Stimulated activated CD8-positive, alpha-beta memory T cell treated with anti-CD3 and anti-CD28 coated beads, Interleukin-15, amount 100 ng/mL, for 1 hour (primary cell): ENCODE results near the gene ACO2.

Source experiments
- DNase-seq: peaks from one replicate; pipeline ENCODE4 v3.0.0-alpha.2; 2020; ENCODE audit warnings: low read depth

ACO2 gene

GRCh38 chr22:41523464-41524221 is 54.7 kb downstream of the ACO2 start:
- DNase-seq: no peak

DNA sequence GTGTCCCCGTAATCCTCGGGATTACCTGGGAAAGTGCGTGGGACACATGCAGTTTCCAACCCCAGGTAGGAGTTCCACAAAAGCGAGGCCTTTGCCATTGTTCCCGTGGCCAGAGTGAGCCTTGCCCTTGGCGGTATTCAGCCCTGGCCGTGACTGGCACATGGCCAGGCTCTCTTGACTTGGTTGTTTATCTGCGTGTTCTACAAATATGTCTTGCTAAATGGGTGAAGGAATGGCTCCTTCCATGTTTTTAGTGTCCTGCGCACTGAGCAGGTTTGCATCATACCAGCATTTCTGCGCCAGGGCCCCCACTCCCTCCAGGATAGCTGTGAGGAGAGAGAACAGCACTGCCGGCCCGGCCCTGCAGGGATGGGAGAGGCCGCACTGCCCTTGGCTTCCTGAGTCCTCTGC is 55.3 kb downstream of the ACO2 start:
- no peak for DNase-seq

DNA sequence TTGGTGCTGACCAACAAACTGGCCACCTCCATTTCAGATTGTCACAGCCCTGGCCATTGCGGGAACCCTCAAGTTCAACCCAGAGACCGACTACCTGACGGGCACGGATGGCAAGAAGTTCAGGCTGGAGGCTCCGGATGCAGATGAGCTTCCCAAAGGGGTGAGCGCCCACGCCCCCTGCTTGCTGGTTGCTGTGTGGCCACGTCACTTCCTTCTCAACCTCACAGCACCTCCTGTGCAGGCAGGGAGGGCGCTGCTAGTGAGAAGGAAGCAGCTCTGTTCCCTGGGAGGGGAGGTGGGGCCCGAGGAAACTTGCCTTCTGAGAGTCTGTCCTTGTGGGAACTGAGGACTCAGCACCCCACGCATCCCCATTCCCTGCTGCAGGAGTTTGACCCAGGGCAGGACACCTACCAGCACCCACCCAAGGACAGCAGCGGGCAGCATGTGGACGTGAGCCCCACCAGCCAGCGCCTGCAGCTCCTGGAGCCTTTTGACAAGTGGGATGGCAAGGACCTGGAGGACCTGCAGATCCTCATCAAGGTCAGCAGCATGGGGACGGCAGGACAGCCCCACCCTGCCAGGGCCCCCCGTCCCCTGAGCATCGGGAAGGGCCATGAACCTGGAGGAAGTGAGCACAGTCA is 56.0 kb downstream of the ACO2 start:
- peak; percentile 17 for DNase-seq

- no peak for DNase-seq
These were observed 56.7 kb downstream of the ACO2 start for GRCh38 chr22:41525450-41526225.

DNA sequence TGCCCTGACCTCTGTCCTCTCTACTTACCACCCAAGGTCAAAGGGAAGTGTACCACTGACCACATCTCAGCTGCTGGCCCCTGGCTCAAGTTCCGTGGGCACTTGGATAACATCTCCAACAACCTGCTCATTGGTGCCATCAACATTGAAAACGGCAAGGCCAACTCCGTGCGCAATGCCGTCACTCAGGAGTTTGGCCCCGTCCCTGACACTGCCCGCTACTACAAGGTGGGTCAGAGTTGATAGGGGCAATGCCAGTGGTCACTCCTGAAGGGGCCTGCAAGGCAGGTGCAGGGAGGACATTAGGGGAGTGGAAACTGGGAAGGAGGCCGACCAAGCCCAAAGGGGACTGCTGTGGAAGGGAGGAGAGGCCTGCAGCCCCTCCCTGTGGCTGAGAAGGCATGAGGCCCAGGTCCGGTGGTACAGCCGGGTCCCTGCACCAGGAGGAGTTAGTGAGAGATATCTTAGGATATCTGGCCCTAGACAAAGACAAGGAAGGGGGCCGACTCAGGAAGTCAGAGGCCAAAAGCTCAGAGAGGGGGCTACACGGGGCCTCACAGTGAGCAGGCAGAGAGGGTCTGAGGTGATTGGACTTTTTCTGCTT is 57.4 kb downstream of the ACO2 start:
- DNase-seq: no peak

DNA sequence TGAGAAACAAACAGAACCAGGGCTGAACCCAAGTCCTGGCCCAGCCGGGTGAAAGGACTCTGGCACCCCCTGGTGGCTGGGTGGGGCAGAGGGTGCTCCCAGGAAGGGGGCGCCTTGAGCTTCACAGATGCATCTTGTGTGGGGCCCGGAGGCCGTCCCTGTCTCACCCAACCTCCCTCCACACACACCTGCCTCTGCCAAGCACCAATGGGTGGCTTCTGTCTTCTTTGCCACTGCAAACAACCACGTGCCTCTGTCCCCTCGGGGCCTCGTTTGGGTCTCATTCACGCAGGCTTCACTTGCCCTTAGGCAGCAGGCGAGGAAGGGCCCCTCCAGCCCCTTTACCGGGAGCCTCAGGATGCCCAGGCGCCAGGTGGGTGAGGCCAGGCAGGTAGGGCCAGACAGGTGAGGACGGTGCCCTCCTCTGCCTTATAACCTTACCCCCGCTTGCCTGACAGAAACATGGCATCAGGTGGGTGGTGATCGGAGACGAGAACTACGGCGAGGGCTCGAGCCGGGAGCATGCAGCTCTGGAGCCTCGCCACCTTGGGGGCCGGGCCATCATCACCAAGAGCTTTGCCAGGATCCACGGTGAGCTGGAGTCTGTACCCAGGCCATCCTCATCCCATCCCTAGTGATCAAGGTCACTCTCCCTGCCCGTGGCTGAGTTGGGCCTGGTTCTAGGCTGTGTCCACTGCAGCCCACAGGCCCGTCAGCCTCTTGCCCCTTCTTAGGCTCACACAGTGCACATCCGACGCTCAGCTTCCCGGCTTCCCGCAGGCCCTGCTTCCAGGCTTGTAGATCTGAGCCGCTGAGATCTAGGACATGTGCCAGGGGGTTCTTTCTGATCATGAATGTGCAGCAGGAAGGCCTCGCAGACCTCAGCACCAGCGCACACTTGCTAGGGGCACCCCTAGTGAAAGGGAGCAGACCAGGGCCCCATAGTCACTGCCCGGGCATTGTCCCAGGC is 58.2 kb downstream of the ACO2 start:
- peak; percentile 49 for DNase-seq

DNA sequence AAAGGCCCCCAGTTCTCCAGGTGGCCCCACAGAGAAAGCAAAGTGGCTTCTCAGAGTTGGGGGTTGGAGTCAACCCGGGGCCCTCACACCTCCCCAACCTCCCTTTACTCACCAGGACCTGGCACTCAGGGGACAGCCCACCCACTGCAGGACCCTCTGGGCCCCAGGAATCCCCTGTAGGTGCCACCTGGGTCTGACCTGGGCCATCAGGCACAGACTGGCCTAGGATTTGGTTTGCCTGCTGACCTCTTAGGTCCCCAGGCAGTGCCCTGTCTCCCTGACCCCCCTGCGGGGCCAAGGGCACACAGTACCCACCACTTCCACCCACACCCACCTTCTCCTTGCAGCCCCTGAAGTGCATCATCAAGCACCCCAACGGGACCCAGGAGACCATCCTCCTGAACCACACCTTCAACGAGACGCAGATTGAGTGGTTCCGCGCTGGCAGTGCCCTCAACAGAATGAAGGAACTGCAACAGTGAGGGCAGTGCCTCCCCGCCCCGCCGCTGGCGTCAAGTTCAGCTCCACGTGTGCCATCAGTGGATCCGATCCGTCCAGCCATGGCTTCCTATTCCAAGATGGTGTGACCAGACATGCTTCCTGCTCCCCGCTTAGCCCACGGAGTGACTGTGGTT is 59.3 kb downstream of the ACO2 start:
- no peak for DNase-seq

GRCh38 chr22:41528938-41529561 is 60.1 kb downstream of the ACO2 start:
- no peak for DNase-seq

GRCh38 chr22:41530890-41531714 is 62.2 kb downstream of the ACO2 start:
- no peak for DNase-seq

- no peak for DNase-seq
These were observed 63.0 kb downstream of the ACO2 start for GRCh38 chr22:41531715-41532477.

GRCh38 chr22:41532908-41533825 is 64.2 kb downstream of the ACO2 start:
- DNase-seq: peak; percentile 42

GRCh38 chr22:41534219-41534618 is 65.3 kb downstream of the ACO2 start:
- no peak for DNase-seq

GRCh38 chr22:41535244-41535643 is 66.3 kb downstream of the ACO2 start:
- no peak for DNase-seq

GRCh38 chr22:41537203-41537602 is 68.3 kb downstream of the ACO2 start:
- no peak for DNase-seq

GRCh38 chr22:41538583-41538982 is 69.7 kb downstream of the ACO2 start:
- no peak for DNase-seq

GRCh38 chr22:41539146-41540005 is 70.5 kb downstream of the ACO2 start:
- no peak for DNase-seq

GRCh38 chr22:41540006-41540315 is 71.0 kb downstream of the ACO2 start:
- no peak for DNase-seq
